Tibial nerve (tissue), 4 donors: Measurements from ENCODE around the gene PIK3R1. TPM values are rescaled to one million over a fixed set of nuclear protein-coding genes. Genes with fewer than 3 reads are reported as not detected.

Experiments used
- DNase-seq, 2 donors: peaks; one replicate each; pipeline ENCODE4 v3.0.0-alpha.2; 2019; ENCODE audit warnings: low spot score in 2 of 2
- H3K27ac ChIP-seq, 4 donors: fragments of 200-600 bp; sonication (generic) in 3 of 4; one replicate each; pipeline ENCODE4 v1.5.1; 2017 to 2019; ENCODE audit warnings: mild to moderate bottlenecking in 1 of 4
- H3K27me3 ChIP-seq, 2 donors: fragments of 200-600 bp; sonication (generic) in 1 of 2; one replicate each; pipeline versions ENCODE4 v1.5.1 to v1.6.0; 2017 to 2019
- H3K36me3 ChIP-seq, 3 donors: fragments of 200-600 bp; sonication (generic); one replicate each; pipeline ENCODE4 v1.5.1; 2018 to 2019
- H3K4me1 ChIP-seq, 4 donors: fragments of 200-600 bp; sonication (generic) in 3 of 4; one replicate each; pipeline ENCODE4 v1.5.1; 2017 to 2019
- H3K4me3 ChIP-seq, 4 donors: fragments of 200-600 bp; sonication (generic) in 3 of 4; one replicate each; pipeline ENCODE4 v1.5.1; 2017 to 2019; ENCODE audit warnings: mild to moderate bottlenecking in 1 of 4, moderate library complexity in 1 of 4
- H3K9me3 ChIP-seq, 4 donors: fragments of 200-600 bp; sonication (generic) in 3 of 4; one replicate each; pipeline ENCODE4 v1.5.1; 2017 to 2019
- CTCF ChIP-seq, 5 experiments: fragments of 200-600 bp in 3 of 5; fragments of 450-650 bp in 2 of 5; sonication (generic) in 3 of 5; IDR thresholded peaks; one replicate each; pipeline ENCODE4 v1.5.1; 2016 to 2019; ENCODE audit warnings: antibody characterized with exemption in 5 of 5, mild to moderate bottlenecking in 3 of 5, moderate library complexity in 2 of 5
- EP300 ChIP-seq, 2 donors: sonication (generic); formaldehyde crosslinking; IDR thresholded peaks; one replicate each; pipeline ENCODE4 v1.6.1; 2017; ENCODE audit warnings: antibody characterized with exemption in 2 of 2, mild to moderate bottlenecking in 1 of 2
- POLR2A ChIP-seq, 2 donors: fragments of 450-650 bp; IDR thresholded peaks; one replicate each; pipeline ENCODE4 v1.6.1; 2017; ENCODE audit warnings: antibody characterized with exemption in 2 of 2, mild to moderate bottlenecking in 2 of 2, moderate library complexity in 2 of 2
- WGBS, 2 donors: methylation state at CpG; one replicate each; pipeline ENCODE4 v1.1.5; 2018; 5-methylcytosine and 5-hydroxymethylcytosine counted together
- total RNA-seq, 4 donors: library from RNA; depleted of rRNA; stranded (reverse); fragments of >200 nt; gene quantifications; one replicate each; pipeline ENCODE4 v1.1.0, GENCODE V29; 2016

PIK3R1 gene
- total RNA-seq, 4 donors from 2014 or later: 166 to 621 (median 433) TPM

GRCh38 chr5:68261569-68262065, 46.1 kb downstream of the PIK3R1 start:
- peaks cover 0 to 91% (median 76%) of the 10 kb centered on the region in 4 donors for H3K4me1 ChIP-seq
- peak overlapping the region in 2 of 4 donors; percentile 61 to 91 for H3K27ac ChIP-seq
- 59% methylated on average over 4 of the region's 4 CpGs for WGBS, 2 donors

GRCh38 chr5:68264024-68264956, 48.7 kb downstream of the PIK3R1 start:
- H3K36me3 ChIP-seq: no peaks in the 10 kb centered on the region
- TF ChIP-seq CTCF (IDR thresholded peaks at IDR 0.05) (no peak), EP300 (IDR thresholded peaks at IDR 0.05) (no peak), POLR2A (IDR thresholded peaks at IDR 0.05) (no peak)
- DNase-seq: no peak
- WGBS, 2 donors: 80 to 82% methylated on average over 10 of the region's 10 CpGs
- no peak overlapping the region for H3K4me3 ChIP-seq
- H3K4me1 ChIP-seq: peaks cover 2 to 91% (median 81%) of the 10 kb centered on the region in 4 donors
- H3K27ac ChIP-seq: peak overlapping the region in 3 of 4 donors; percentile 40 to 88 (median 75)
- H3K27me3 ChIP-seq: no peaks in the 10 kb centered on the region
- H3K9me3 ChIP-seq: no peaks in the 10 kb centered on the region

More at GRCh38 chr5:68261569-68262065, 46.1 kb downstream of the PIK3R1 start:
- Histone ChIP-seq H3K27me3 (no peaks in the 10 kb centered on the region), H3K4me3 (no peak overlapping the region), H3K36me3 (no peaks in the 10 kb centered on the region), H3K9me3 (no peaks in the 10 kb centered on the region)
- TF ChIP-seq POLR2A (IDR thresholded peaks at IDR 0.05) (no peak), EP300 (IDR thresholded peaks at IDR 0.05) (peak; percentile 21 to 52), CTCF (IDR thresholded peaks at IDR 0.05) (peak in 1 of 5 experiments; percentile 24)
- DNase-seq: no peak

GRCh38 chr5:68265347-68265746, 49.8 kb downstream of the PIK3R1 start:
- 11 to 23% methylated on average over 2 of the region's 2 CpGs for WGBS, 2 donors
- Histone ChIP-seq H3K4me3 (no peak overlapping the region), H3K9me3 (no peaks in the 10 kb centered on the region), H3K36me3 (no peaks in the 10 kb centered on the region), H3K27me3 (no peaks in the 10 kb centered on the region), H3K4me1 (peaks cover 2 to 91% (median 82%) of the 10 kb centered on the region in 4 donors), H3K27ac (peak overlapping the region in 3 of 4 donors; percentile 40 to 88 (median 75))
- TF ChIP-seq EP300 (IDR thresholded peaks at IDR 0.05) (no peak), POLR2A (IDR thresholded peaks at IDR 0.05) (no peak), CTCF (IDR thresholded peaks at IDR 0.05) (no peak)
- no peak for DNase-seq

GRCh38 chr5:68265822-68266395, 50.4 kb downstream of the PIK3R1 start:
- no peak for DNase-seq
- Histone ChIP-seq H3K27me3 (no peaks in the 10 kb centered on the region), H3K36me3 (no peaks in the 10 kb centered on the region), H3K9me3 (no peaks in the 10 kb centered on the region), H3K4me1 (peaks cover 2 to 91% (median 83%) of the 10 kb centered on the region in 4 donors), H3K27ac (peak overlapping the region in 3 of 4 donors; percentile 6 to 88 (median 75)), H3K4me3 (no peak overlapping the region)
- WGBS, 2 donors: 48 to 52% methylated on average over 3 of the region's 3 CpGs
- TF ChIP-seq POLR2A (IDR thresholded peaks at IDR 0.05): no peak
- no peak for TF ChIP-seq CTCF (IDR thresholded peaks at IDR 0.05)
- no peak for TF ChIP-seq EP300 (IDR thresholded peaks at IDR 0.05)
